ENCODE measurements around the gene DCAF5. TPM values are rescaled to one million over a fixed set of nuclear protein-coding genes. Genes with fewer than 3 reads are reported as not detected.

The DCAF5 gene
- total and polyA plus RNA-seq, 2 of the 8 experiments (the other 6 are each of a cell fraction or from before 2014, with no cell fraction given) = 24.3 to 31.0 TPM

DNA sequence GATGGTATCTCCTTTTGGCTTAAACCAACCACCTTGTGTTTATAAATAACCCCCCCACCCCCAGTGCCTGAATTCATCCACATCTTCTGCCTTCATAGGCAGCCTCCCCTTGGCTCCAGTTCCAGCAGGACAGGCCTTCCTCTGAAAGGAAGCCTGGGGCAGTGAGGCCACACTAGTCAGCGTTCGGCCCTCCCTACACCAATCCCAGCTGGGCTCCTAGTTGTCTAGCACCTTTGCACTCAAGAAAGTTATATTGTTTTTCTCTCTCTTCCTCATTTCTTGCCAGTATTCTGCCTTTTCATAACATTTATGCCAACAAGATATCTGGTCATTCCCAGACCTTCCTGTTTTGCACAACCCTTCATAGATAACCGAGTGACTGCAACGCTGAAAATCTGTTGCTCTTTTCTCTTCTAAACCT lies 100.7 kb downstream of the DCAF5 start:
- no peak for DNase-seq (ENCODE audit: low read depth in 1 of 2, low spot score in 2 of 2)
- H2AK5ac ChIP-seq (ENCODE audit: low read depth, low read length) = no peak overlapping the region
- H4K91ac ChIP-seq (replicated peaks; ENCODE audit: insufficient read length, low read length) = no peak overlapping the region
- H3K9me3 ChIP-seq (ENCODE audit: insufficient read depth in 2 of 2, low read depth in 1 of 2, low read length in 1 of 2) = no peaks in the 10 kb centered on the region
- H3K9ac ChIP-seq (replicated peaks in 1 of 4; ENCODE audit: extremely low read depth in 1 of 4, low read depth in 3 of 4, low read length in 3 of 4) = no peak overlapping the region
- H3K4me1 ChIP-seq (replicated peaks in 1 of 4; ENCODE audit: control insufficient read depth in 3 of 4, insufficient read depth in 4 of 4, low read length in 3 of 4) = peaks cover 4 to 24% (median 12%) of the 10 kb centered on the region in 4 experiments; a peak in 6 of 7 replicates
- H3K4me2 ChIP-seq (ENCODE audit: insufficient read depth in 1 of 2, low read depth in 2 of 2, low read length in 2 of 2) = no peak overlapping the region
- no peak overlapping the region for H3K14ac ChIP-seq (ENCODE audit: insufficient read length)
- peaks cover 0 to 2% of the 10 kb centered on the region in 2 experiments for H4K20me1 ChIP-seq (replicated peaks in 1 of 2; ENCODE audit: control insufficient read depth in 1 of 2, insufficient read depth in 2 of 2, low read length in 2 of 2)
- H3K23ac ChIP-seq (ENCODE audit: insufficient read length) = no peak overlapping the region
- H2BK12ac ChIP-seq (ENCODE audit: low read depth, low read length) = no peak overlapping the region
- H2BK5ac ChIP-seq (ENCODE audit: low read depth, low read length) = no peak overlapping the region
- H2BK15ac ChIP-seq (ENCODE audit: low read length) = no peak overlapping the region
- no peak overlapping the region for H4K5ac ChIP-seq (ENCODE audit: insufficient read length, low read depth, low read length)
- CTCF ChIA-PET (ENCODE audit: partially characterized antibody) = interaction anchor here (0.6 to 3.1 kb wide), 8 partner anchors 9 to 141 kb away, joined by 3 to 9 read pairs (median 4); no protein-coding TSS in a partner anchor
- no peak overlapping the region for H3K4me3 ChIP-seq (ENCODE audit: extremely low read depth in 1 of 4, insufficient read depth in 2 of 4, low read depth in 3 of 4, low read length in 4 of 4)
- no peak overlapping the region for H3K56ac ChIP-seq (replicated peaks; ENCODE audit: insufficient read length, low read depth, low read length)
- no peak overlapping the region for H2BK20ac ChIP-seq (ENCODE audit: low read length)
- POLR2A ChIA-PET (ENCODE audit: partially characterized antibody) = no interaction called here
- H3K23me2 ChIP-seq (ENCODE audit: low read depth, low read length) = no peaks in the 10 kb centered on the region
- H3K79me1 ChIP-seq (ENCODE audit: low read depth, low read length) = peaks cover 2% of the 10 kb centered on the region; the same call in 1 of the 2 replicates
- H3K79me2 ChIP-seq (ENCODE audit: control insufficient read depth in 1 of 2, insufficient read depth in 2 of 2, low read length in 2 of 2) = no peaks in the 10 kb centered on the region
- H2AFZ ChIP-seq (ENCODE audit: low read length) = no peak overlapping the region
- no peak overlapping the region for H3K18ac ChIP-seq (ENCODE audit: extremely low read depth, low read length)
- no peak overlapping the region for H3K4ac ChIP-seq (replicated peaks; ENCODE audit: insufficient read length, low read depth, low read length)
- H2BK120ac ChIP-seq (replicated peaks; ENCODE audit: low read depth, low read length) = no peak overlapping the region
- no peak for FAIRE-seq
- no peak overlapping the region for H3K27ac ChIP-seq (ENCODE audit: low read depth, low read length)
- WGBS, 2 experiments (ENCODE audit: extremely low coverage in 1 of 2, insufficient coverage in 1 of 2, insufficient read length in 1 of 2, insufficient replicate concordance in 2 of 2, low coverage in 1 of 2, low lambda C conversion rate in 2 of 2, missing lambda C conversion rate in 1 of 2) = 97% methylated on average over 4 of the region's 4 CpGs; no CpG with 5 or more reads in 1 of the 2 experiments
- H3K27me3 ChIP-seq (replicated peaks in 1 of 4; ENCODE audit: control insufficient read depth in 3 of 4, extremely low read depth in 1 of 4, insufficient read depth in 3 of 4, low read length in 3 of 4) = no peaks in the 10 kb centered on the region
- H4K8ac ChIP-seq (ENCODE audit: extremely low read depth, insufficient read depth, low read length) = no peak overlapping the region
- peaks cover 6 to 16% (median 11%) of the 10 kb centered on the region in 4 experiments for H3K36me3 ChIP-seq (ENCODE audit: control insufficient read depth in 2 of 4, insufficient read depth in 4 of 4, low read length in 3 of 4)
- TF ChIP-seq ZNF274 (IDR thresholded peaks at IDR 0.05; ENCODE audit: borderline replicate concordance, extremely low read depth, low read length) = no peak
- TF ChIP-seq GABPA (IDR thresholded peaks at IDR 0.05; ENCODE audit: borderline replicate concordance, insufficient read depth, low read length) = no peak
- no peak for TF ChIP-seq JUND (IDR thresholded peaks at IDR 0.05; ENCODE audit: low read length)
- TF ChIP-seq CHD1 (IDR thresholded peaks at IDR 0.05; ENCODE audit: low read depth, low read length) = no peak
- no peak for TF ChIP-seq NRF1 (IDR thresholded peaks at IDR 0.05; ENCODE audit: low read depth, low read length)
- TF ChIP-seq JUN (IDR thresholded peaks at IDR 0.05; ENCODE audit: low read depth, low read length) = no peak
- TF ChIP-seq CEBPB (IDR thresholded peaks at IDR 0.05; ENCODE audit: low read depth, low read length) = no peak
- TF ChIP-seq BACH1 (IDR thresholded peaks at IDR 0.05; ENCODE audit: low read length) = no peak
- TF ChIP-seq RXRA (IDR thresholded peaks at IDR 0.05; ENCODE audit: insufficient read depth, low read depth, low read length) = no peak
- no peak for TF ChIP-seq RNF2 (IDR thresholded peaks at IDR 0.05; ENCODE audit: borderline replicate concordance, low read depth, low read length, missing control alignments, poor library complexity, severe bottlenecking)
- TF ChIP-seq POLR2A (IDR thresholded peaks at IDR 0.05; ENCODE audit: control extremely low read depth in 1 of 2, low read depth in 2 of 2, low read length in 2 of 2) = no peak
- TF ChIP-seq, protein P1, sequence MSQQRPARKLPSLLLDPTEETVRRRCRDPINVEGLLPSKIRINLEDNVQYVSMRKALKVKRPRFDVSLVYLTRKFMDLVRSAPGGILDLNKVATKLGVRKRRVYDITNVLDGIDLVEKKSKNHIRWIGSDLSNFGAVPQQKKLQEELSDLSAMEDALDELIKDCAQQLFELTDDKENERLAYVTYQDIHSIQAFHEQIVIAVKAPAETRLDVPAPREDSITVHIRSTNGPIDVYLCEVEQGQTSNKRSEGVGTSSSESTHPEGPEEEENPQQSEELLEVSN (IDR thresholded peaks at IDR 0.05) = no peak
- no peak for TF ChIP-seq ASH2L (IDR thresholded peaks at IDR 0.05; ENCODE audit: low read length)
- no peak for TF ChIP-seq EGR1 (IDR thresholded peaks at IDR 0.05; ENCODE audit: borderline replicate concordance, low read depth, low read length)
